Body of pancreas (tissue), 4 donors: ENCODE data around the gene IL17RA.

ENCODE experiments used
- CTCF ChIP-seq, 7 experiments: fragments of 450-650 bp in 4 of 7; fragments of 200-600 bp in 3 of 7; sonication (generic) in 3 of 7; IDR thresholded peaks; one replicate each; pipeline ENCODE4 v1.5.1; 2016 to 2019; ENCODE audit warnings: antibody characterized with exemption in 7 of 7
- POLR2A ChIP-seq, 3 donors: fragments of 450-650 bp; IDR thresholded peaks; one replicate each; pipeline ENCODE4 v1.6.1; 2016; ENCODE audit warnings: antibody characterized with exemption in 3 of 3, mild to moderate bottlenecking in 2 of 3

GRCh38 chr22:17152971-17153370 is 68.2 kb downstream of the IL17RA start:
- TF ChIP-seq CTCF (IDR thresholded peaks at IDR 0.05) (no peak), POLR2A (IDR thresholded peaks at IDR 0.05) (no peak)
